Stimulated activated naive CD4-positive, alpha-beta T cell treated with Interleukin-2 at 50 U/mL for 16 hours (primary cell): ENCODE measurements around the gene KCND2.
"Not testable (repeated sequence)": the region's sequence is repeated elsewhere in the genome, so short reads cannot be mapped to it uniquely, and the experiment has no call there.

ENCODE experiments used
- DNase-seq: peaks from one replicate; lab custom pipeline; 2025; lab: John Stamatoyannopoulos, UW

The KCND2 gene

GRCh38 chr7:120502132-120502531 lies 229.2 kb downstream of the KCND2 start:
- no peak for DNase-seq

- DNase-seq = no peak
Observed at GRCh38 chr7:120502825-120503224, 229.8 kb downstream of the KCND2 start.

- no peak for DNase-seq
Observed at GRCh38 chr7:120504386-120504785, 231.4 kb downstream of the KCND2 start.

- DNase-seq = no peak
Observed at GRCh38 chr7:120505770-120506169, 232.8 kb downstream of the KCND2 start.

- DNase-seq = no peak
Observed at GRCh38 chr7:120512701-120513100, 239.7 kb downstream of the KCND2 start.

- no peak for DNase-seq
Observed at GRCh38 chr7:120519224-120519623, 246.2 kb downstream of the KCND2 start.

GRCh38 chr7:120521761-120522737 lies 249.1 kb downstream of the KCND2 start:
- no peak for DNase-seq

- DNase-seq = no peak
Observed at GRCh38 chr7:120523985-120524384, 251.0 kb downstream of the KCND2 start.

- DNase-seq = no peak
Observed at GRCh38 chr7:120526902-120527509, 254.0 kb downstream of the KCND2 start.

GRCh38 chr7:120529736-120530135 lies 256.8 kb downstream of the KCND2 start:
- no peak for DNase-seq

GRCh38 chr7:120538335-120538734 lies 265.4 kb downstream of the KCND2 start:
- no peak for DNase-seq

- no peak for DNase-seq
Observed at GRCh38 chr7:120539321-120539720, 266.3 kb downstream of the KCND2 start.

- no peak for DNase-seq
Observed at GRCh38 chr7:120547605-120548004, 274.6 kb downstream of the KCND2 start.

GRCh38 chr7:120550494-120551048 lies 277.6 kb downstream of the KCND2 start:
- no peak for DNase-seq

GRCh38 chr7:120553491-120553890 lies 280.5 kb downstream of the KCND2 start:
- no peak for DNase-seq

- DNase-seq = no peak
Observed at GRCh38 chr7:120554960-120555571, 282.1 kb downstream of the KCND2 start.

GRCh38 chr7:120564145-120564544 lies 291.2 kb downstream of the KCND2 start:
- no peak for DNase-seq

GRCh38 chr7:120567204-120567603 lies 294.2 kb downstream of the KCND2 start:
- DNase-seq = no peak

GRCh38 chr7:120578657-120579056 lies 305.7 kb downstream of the KCND2 start:
- not testable (repeated sequence) for DNase-seq

GRCh38 chr7:120582916-120583315 lies 309.9 kb downstream of the KCND2 start:
- no peak for DNase-seq

- DNase-seq = no peak
Observed at GRCh38 chr7:120583899-120584586, 311.1 kb downstream of the KCND2 start.

GRCh38 chr7:120586571-120586970 lies 313.6 kb downstream of the KCND2 start:
- DNase-seq = no peak
